A549 (cell line): Measurements from ENCODE around the gene LILRA5. TPM values are rescaled to one million over a fixed set of nuclear protein-coding genes. Genes with fewer than 3 reads are reported as not detected.

Experiments used
- ATAC-seq, 2 experiments: fragments of 200-7000 bp in 1 of 2; fragments of >200 bp in 1 of 2; cut with Nextera tagmentation in 1 of 2; cut with Tn5 transposase in 1 of 2; 3 replicates each; pipeline versions ENCODE4 v1.8.0 to v1.9.1; 2018 to 2020; ENCODE audit warnings: mild to moderate bottlenecking in 1 of 2, moderate library complexity in 1 of 2
- CTCF ChIA-PET: fragments of 300-600 bp; sonication (Branson Sonifier 250); formaldehyde crosslinking; extraction: SDS; loops from one replicate; lab custom pipeline; 2021; ENCODE audit warnings: antibody characterized with exemption, inconsistent platforms; lab: Yijun Ruan, JAX
- POLR2A ChIA-PET: fragments of 350-600 bp; formaldehyde crosslinking; extraction: SDS; loops from one replicate; lab custom pipeline; 2021; ENCODE audit warnings: antibody characterized with exemption, inconsistent platforms; lab: Yijun Ruan, JAX
- DNase-seq, 2 experiments: peaks; one replicate each; pipeline versions ENCODE4 v3.0.0 to v3.0.0-alpha.2; 2011 to 2016; ENCODE audit warnings: low read depth in 1 of 2, low spot score in 1 of 2
- FAIRE-seq: peaks from 2 replicates; lab custom pipeline; 2011; peaks lifted over from hg19 to GRCh38; lab: Jason Lieb, UNC
- H3K27ac ChIP-seq, 2 experiments: fragments of >200 bp; sonication (Bioruptor Twin); formaldehyde crosslinking; 3 replicates each; pipeline ENCODE4 v1.5.1; 2016 to 2017
- H3K4me1 ChIP-seq: fragments of >200 bp; sonication (Bioruptor Twin); formaldehyde crosslinking; 3 replicates; pipeline ENCODE4 v1.6.1; 2016
- H3K4me2 ChIP-seq: fragments of >200 bp; sonication (Bioruptor Twin); formaldehyde crosslinking; 3 replicates; pipeline ENCODE4 v1.6.1; 2016
- H3K4me3 ChIP-seq: fragments of >200 bp; sonication (Bioruptor Twin); formaldehyde crosslinking; 3 replicates; pipeline ENCODE4 v1.5.1; 2016
- H3K9me3 ChIP-seq: fragments of >200 bp; sonication (Bioruptor Twin); formaldehyde crosslinking; 3 replicates; pipeline ENCODE4 v1.6.1; 2016
- BHLHE40 ChIP-seq: IDR thresholded peaks from 2 replicates; pipeline ENCODE4 v1.6.1; 2012; ENCODE audit warnings: low read depth, low read length, inconsistent platforms
- CBX2 ChIP-seq: fragments of 200-600 bp; sonication (generic); IDR thresholded peaks from 2 replicates; pipeline ENCODE4 v1.6.1; 2016; ENCODE audit warnings: low read depth, mild to moderate bottlenecking, borderline replicate concordance
- CBX8 ChIP-seq: fragments of 200-600 bp; sonication (generic); IDR thresholded peaks from 2 replicates; pipeline ENCODE4 v1.6.1; 2016
- CHD2 ChIP-seq: fragments of 150-350 bp; IDR thresholded peaks from 2 replicates; pipeline ENCODE4 v1.6.1; 2014; ENCODE audit warnings: low read length; ENCODE audit not compliant: partially characterized antibody
- CHD4 ChIP-seq: fragments of 200-600 bp; sonication (generic); IDR thresholded peaks from 2 replicates; pipeline ENCODE4 v1.6.1; 2016; ENCODE audit warnings: antibody characterized with exemption, mild to moderate bottlenecking, borderline replicate concordance
- EHMT2 ChIP-seq: fragments of 200-600 bp; sonication (generic); IDR thresholded peaks from 2 replicates; pipeline ENCODE4 v1.6.1; 2016; ENCODE audit warnings: antibody characterized with exemption, low read depth, mild to moderate bottlenecking, moderate library complexity
- EP300 ChIP-seq, 2 experiments: fragments of >200 bp; sonication (Bioruptor Twin); formaldehyde crosslinking; IDR thresholded peaks; 2 replicates in 1 of 2; 3 replicates in 1 of 2; pipeline ENCODE4 v1.6.1; 2016 to 2017
- FOXS1 ChIP-seq: fragments of 250-450 bp; sonication (Bioruptor Pico); IDR thresholded peaks from 2 replicates; pipeline ENCODE4 v1.5.0; 2020; ENCODE audit warnings: mild to moderate bottlenecking, moderate library complexity
- GATA3 ChIP-seq: IDR thresholded peaks from 2 replicates; pipeline ENCODE4 v1.6.1; 2012; ENCODE audit warnings: borderline replicate concordance
- HOXB5 ChIP-seq: fragments of 250-450 bp; sonication (Bioruptor Pico); IDR thresholded peaks from 2 replicates; pipeline ENCODE4 v1.5.0; 2020; ENCODE audit warnings: mild to moderate bottlenecking, moderate library complexity
- MAFK ChIP-seq: fragments of 450-650 bp; IDR thresholded peaks from 2 replicates; pipeline ENCODE4 v1.6.1; 2014; ENCODE audit not compliant: partially characterized antibody
- NFE2L2 ChIP-seq: fragments of 150-350 bp; conservative IDR thresholded peaks from 2 replicates; pipeline ENCODE4 v1.6.1; 2014; ENCODE audit warnings: low read length
- SMC3 ChIP-seq: fragments of >200 bp; sonication (Bioruptor Twin); formaldehyde crosslinking; IDR thresholded peaks from 3 replicates; pipeline ENCODE4 v1.6.1; 2018; ENCODE audit warnings: inconsistent platforms
- TFCP2L1 ChIP-seq: fragments of 250-450 bp; sonication (Bioruptor Pico); IDR thresholded peaks from 2 replicates; pipeline ENCODE4 v1.5.0; 2021; ENCODE audit warnings: mild to moderate bottlenecking
- TP53 ChIP-seq: fragments of 250-450 bp; sonication (Bioruptor Pico); IDR thresholded peaks from 2 replicates; pipeline ENCODE4 v1.5.0; 2021; ENCODE audit warnings: mild to moderate bottlenecking, moderate library complexity
- ZSCAN20 ChIP-seq: fragments of 250-450 bp; sonication (Bioruptor Pico); IDR thresholded peaks from 2 replicates; pipeline ENCODE4 v1.8.0; 2022; ENCODE audit warnings: mild to moderate bottlenecking, moderate library complexity
- WGBS: methylation state at CpG from one replicate; pipeline ENCODE4 v1.1.6; 2017; ENCODE audit errors: missing lambda C conversion rate; 5-methylcytosine and 5-hydroxymethylcytosine counted together
- polyA plus RNA-seq, 4 experiments: library from polyadenylated mRNA; depleted of rRNA in 3 of 4; stranded (reverse); fragments of >200 nt; fragmentation: RNase III in 1 of 4; extraction: RNeasy Plus Mini Kit Qiagen cat#74134 plus additional on column Dnase treatment in 1 of 4; gene quantifications; 2 replicates in 3 of 4; 3 replicates in 1 of 4; pipeline ENCODE4 v1.2.3, GENCODE V29; 2011 to 2017
- TF ChIP-seq, protein P1 (sequence below): fragments of >200 bp; sonication (Bioruptor Twin); formaldehyde crosslinking; IDR thresholded peaks from 2 replicates; pipeline ENCODE4 v1.6.1; 2016
- TF ChIP-seq, protein P2 (sequence below): IDR thresholded peaks from 2 replicates; pipeline ENCODE4 v1.6.1; 2012
- TF ChIP-seq, protein P3 (sequence below): IDR thresholded peaks from 2 replicates; pipeline ENCODE4 v1.6.1; 2012; ENCODE audit warnings: low read depth, borderline replicate concordance
- TF ChIP-seq, protein P4 (sequence below): fragments of 200-600 bp; sonication (generic); IDR thresholded peaks from 2 replicates; pipeline ENCODE4 v1.6.1; 2016; ENCODE audit warnings: antibody characterized with exemption, mild to moderate bottlenecking, moderate library complexity
- TF ChIP-seq, protein P5 (sequence below): fragments of >200 bp; sonication (Bioruptor Twin); formaldehyde crosslinking; IDR thresholded peaks from 3 replicates; pipeline ENCODE4 v1.6.1; 2016

LILRA5 gene
- polyA plus RNA-seq, 2 of the 4 experiments (the other 2 are of a cell fraction) = not detected

DNA sequence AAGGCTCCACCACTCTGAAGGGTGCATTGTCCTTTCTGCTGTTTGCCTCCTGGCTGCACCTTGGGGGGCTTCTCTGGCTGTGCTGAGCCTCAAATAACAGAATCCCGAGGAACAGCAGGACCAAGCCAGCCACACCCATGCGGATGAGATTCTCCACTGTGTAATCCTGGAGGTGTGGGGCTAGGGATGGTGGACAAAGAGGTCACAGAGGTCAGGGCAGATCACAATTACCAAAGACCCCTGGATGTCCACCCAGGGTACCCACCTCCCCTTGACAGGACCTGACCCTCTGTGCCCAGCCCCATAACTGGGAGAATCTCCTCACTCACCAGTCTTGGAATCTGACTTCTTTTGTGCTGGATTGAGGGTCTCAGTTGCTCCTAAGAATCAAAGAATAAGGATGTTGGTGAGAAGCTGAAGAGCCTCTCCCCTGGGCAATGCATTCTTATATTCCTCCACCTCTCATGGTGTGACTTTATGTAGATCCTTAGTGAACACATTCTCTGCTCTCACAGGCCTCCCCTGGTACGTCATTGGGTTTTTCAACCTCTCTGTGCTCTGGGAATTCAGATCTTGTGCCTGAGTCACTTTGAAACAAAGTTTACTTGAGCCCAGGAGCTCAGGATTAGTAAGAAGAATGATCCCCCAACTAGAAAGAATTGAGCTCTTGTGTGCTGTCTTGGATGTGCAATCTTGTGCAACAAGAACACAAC, 20.8 kb upstream of the LILRA5 start:
- no peak for DNase-seq
- WGBS = 16% methylated on average over 3 of the region's 3 CpGs
- ChIA-PET POLR2A (no interaction called here), CTCF (interaction anchor here (1.2 to 1.9 kb wide), 2 partner anchors 9 to 12 kb away, joined by 6 read pairs; no protein-coding TSS in a partner anchor)
- ATAC-seq = no peak
- Histone ChIP-seq H3K4me1 (no peaks in the 10 kb centered on the region), H3K27ac (no peak overlapping the region), H3K9me3 (no peaks in the 10 kb centered on the region), H3K4me3 (no peak overlapping the region), H3K4me2 (no peak overlapping the region)
- no peak for FAIRE-seq
- no peak for TF ChIP-seq ZSCAN20 (CRISPR knock-in tag)
- TF ChIP-seq CBX2 = no peak
- TF ChIP-seq CBX8 = no peak
- TF ChIP-seq, protein P1, sequence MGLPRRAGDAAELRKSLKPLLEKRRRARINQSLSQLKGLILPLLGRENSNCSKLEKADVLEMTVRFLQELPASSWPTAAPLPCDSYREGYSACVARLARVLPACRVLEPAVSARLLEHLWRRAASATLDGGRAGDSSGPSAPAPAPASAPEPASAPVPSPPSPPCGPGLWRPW = no peak
- TF ChIP-seq HOXB5 (CRISPR knock-in tag) = no peak
- no peak for TF ChIP-seq BHLHE40
- no peak for TF ChIP-seq TP53 (CRISPR knock-in tag)
- no peak for TF ChIP-seq SMC3
- no peak for TF ChIP-seq TFCP2L1 (CRISPR knock-in tag)
- no peak for TF ChIP-seq EP300 (IDR thresholded peaks at IDR 0.05)
- no peak for TF ChIP-seq NFE2L2
- TF ChIP-seq, protein P2, sequence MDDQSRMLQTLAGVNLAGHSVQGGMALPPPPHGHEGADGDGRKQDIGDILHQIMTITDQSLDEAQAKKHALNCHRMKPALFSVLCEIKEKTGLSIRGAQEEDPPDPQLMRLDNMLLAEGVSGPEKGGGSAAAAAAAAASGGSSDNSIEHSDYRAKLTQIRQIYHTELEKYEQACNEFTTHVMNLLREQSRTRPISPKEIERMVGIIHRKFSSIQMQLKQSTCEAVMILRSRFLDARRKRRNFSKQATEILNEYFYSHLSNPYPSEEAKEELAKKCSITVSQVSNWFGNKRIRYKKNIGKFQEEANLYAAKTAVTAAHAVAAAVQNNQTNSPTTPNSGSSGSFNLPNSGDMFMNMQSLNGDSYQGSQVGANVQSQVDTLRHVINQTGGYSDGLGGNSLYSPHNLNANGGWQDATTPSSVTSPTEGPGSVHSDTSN = no peak
- TF ChIP-seq CHD2 = no peak
- TF ChIP-seq, protein P3, sequence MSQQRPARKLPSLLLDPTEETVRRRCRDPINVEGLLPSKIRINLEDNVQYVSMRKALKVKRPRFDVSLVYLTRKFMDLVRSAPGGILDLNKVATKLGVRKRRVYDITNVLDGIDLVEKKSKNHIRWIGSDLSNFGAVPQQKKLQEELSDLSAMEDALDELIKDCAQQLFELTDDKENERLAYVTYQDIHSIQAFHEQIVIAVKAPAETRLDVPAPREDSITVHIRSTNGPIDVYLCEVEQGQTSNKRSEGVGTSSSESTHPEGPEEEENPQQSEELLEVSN = no peak
- TF ChIP-seq GATA3 = no peak
- TF ChIP-seq EHMT2 = no peak
- TF ChIP-seq, protein P4, sequence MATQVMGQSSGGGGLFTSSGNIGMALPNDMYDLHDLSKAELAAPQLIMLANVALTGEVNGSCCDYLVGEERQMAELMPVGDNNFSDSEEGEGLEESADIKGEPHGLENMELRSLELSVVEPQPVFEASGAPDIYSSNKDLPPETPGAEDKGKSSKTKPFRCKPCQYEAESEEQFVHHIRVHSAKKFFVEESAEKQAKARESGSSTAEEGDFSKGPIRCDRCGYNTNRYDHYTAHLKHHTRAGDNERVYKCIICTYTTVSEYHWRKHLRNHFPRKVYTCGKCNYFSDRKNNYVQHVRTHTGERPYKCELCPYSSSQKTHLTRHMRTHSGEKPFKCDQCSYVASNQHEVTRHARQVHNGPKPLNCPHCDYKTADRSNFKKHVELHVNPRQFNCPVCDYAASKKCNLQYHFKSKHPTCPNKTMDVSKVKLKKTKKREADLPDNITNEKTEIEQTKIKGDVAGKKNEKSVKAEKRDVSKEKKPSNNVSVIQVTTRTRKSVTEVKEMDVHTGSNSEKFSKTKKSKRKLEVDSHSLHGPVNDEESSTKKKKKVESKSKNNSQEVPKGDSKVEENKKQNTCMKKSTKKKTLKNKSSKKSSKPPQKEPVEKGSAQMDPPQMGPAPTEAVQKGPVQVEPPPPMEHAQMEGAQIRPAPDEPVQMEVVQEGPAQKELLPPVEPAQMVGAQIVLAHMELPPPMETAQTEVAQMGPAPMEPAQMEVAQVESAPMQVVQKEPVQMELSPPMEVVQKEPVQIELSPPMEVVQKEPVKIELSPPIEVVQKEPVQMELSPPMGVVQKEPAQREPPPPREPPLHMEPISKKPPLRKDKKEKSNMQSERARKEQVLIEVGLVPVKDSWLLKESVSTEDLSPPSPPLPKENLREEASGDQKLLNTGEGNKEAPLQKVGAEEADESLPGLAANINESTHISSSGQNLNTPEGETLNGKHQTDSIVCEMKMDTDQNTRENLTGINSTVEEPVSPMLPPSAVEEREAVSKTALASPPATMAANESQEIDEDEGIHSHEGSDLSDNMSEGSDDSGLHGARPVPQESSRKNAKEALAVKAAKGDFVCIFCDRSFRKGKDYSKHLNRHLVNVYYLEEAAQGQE = no peak
- TF ChIP-seq CHD4 = no peak
- no peak for TF ChIP-seq FOXS1 (CRISPR knock-in tag)

DNA sequence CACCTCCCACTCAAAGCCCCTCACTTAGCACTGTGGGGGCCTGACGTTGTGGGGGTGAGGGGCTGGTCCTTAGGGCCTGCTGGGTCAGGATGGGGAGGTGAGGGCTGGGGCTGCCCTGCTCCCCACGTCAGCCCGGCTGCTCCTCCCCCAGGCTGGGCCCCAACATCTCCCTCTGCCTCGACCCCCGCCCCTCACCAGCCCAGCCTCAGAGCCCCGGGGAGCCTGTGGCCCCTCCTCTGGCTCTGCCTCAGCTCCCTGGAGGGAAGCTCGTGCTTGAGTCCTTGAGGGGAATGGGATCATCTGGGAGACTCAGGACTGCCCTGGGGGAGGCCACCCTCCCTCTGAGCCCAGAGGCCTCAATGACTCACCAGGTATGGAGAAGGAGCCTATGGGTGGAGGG, 19.2 kb upstream of the LILRA5 start:
- no CpG with 5 or more reads among the region's 7 CpGs for WGBS
- DNase-seq = no peak
- TF ChIP-seq MAFK = no peak
- TF ChIP-seq, protein P5, sequence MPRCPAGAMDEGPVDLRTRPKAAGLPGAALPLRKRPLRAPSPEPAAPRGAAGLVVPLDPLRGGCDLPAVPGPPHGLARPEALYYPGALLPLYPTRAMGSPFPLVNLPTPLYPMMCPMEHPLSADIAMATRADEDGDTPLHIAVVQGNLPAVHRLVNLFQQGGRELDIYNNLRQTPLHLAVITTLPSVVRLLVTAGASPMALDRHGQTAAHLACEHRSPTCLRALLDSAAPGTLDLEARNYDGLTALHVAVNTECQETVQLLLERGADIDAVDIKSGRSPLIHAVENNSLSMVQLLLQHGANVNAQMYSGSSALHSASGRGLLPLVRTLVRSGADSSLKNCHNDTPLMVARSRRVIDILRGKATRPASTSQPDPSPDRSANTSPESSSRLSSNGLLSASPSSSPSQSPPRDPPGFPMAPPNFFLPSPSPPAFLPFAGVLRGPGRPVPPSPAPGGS = no peak
- TF ChIP-seq, all 56 proteins: peak for 0
- no peak overlapping the region for H3K4me3 ChIP-seq
- CTCF ChIA-PET = interaction anchor here (0.6 kb wide), 1 partner anchor 520 kb away, joined by 3 read pairs; no protein-coding TSS in a partner anchor
- 0 out of 3 replicates have a peak, but pooled peaks cover 4% of the 10 kb centered on the region for H3K9me3 ChIP-seq
- POLR2A ChIA-PET = no interaction called here
- ATAC-seq = no peak
- FAIRE-seq = no peak
- no peak overlapping the region for H3K27ac ChIP-seq
- H3K4me2 ChIP-seq = no peak overlapping the region
- no peaks in the 10 kb centered on the region for H3K4me1 ChIP-seq
